Fibroblast of lung (primary cell): Measurements from ENCODE around the gene IL34. TPM values are rescaled to one million over a fixed set of nuclear protein-coding genes. Genes with fewer than 3 reads are reported as not detected.

ENCODE experiments used
- DNase-seq, 2 donors: peaks; one replicate each; pipeline versions ENCODE4 v3.0.0 to v3.0.0-alpha.2; 2010; ENCODE audit warnings: low read depth in 2 of 2
- H2AFZ ChIP-seq: 2 replicates; pipeline ENCODE4 v1.5.1; 2012; ENCODE audit warnings: low read length, control low read depth, inconsistent platforms
- H3K27ac ChIP-seq: 2 replicates; pipeline ENCODE4 v1.5.1; 2011; ENCODE audit warnings: low read length, control low read depth; ENCODE audit not compliant: insufficient read depth
- H3K27me3 ChIP-seq: 2 replicates; pipeline ENCODE4 v1.5.1; 2011; ENCODE audit warnings: mild to moderate bottlenecking, low read length; ENCODE audit not compliant: control insufficient read depth, insufficient read depth
- H3K36me3 ChIP-seq: 2 replicates; pipeline ENCODE4 v1.5.1; 2011; ENCODE audit warnings: low read length; ENCODE audit not compliant: control insufficient read depth, insufficient read depth
- H3K4me1 ChIP-seq: 2 replicates; pipeline ENCODE4 v1.5.1; 2011; ENCODE audit warnings: low read length; ENCODE audit not compliant: control insufficient read depth, insufficient read depth; ENCODE audit errors: extremely low read depth
- H3K4me2 ChIP-seq: 2 replicates; pipeline ENCODE4 v1.5.1; 2011; ENCODE audit warnings: low read length, control low read depth; ENCODE audit not compliant: insufficient read depth; ENCODE audit errors: extremely low read depth
- H3K4me3 ChIP-seq, 4 experiments: fragments of 200-600 bp in 1 of 4; sonication (generic) in 1 of 4; replicated peaks in 1 of 4; 2 replicates each; pipeline ENCODE4 v1.5.1; 2011 to 2016; ENCODE audit warnings: low read length in 4 of 4, low read depth in 3 of 4, mild to moderate bottlenecking in 3 of 4, control low read depth in 2 of 4, inconsistent platforms in 1 of 4, mixed read lengths in 1 of 4; ENCODE audit not compliant: insufficient read depth in 1 of 4; ENCODE audit errors: control extremely low read depth in 1 of 4
- H3K79me2 ChIP-seq: 2 replicates; pipeline ENCODE4 v1.5.1; 2012; ENCODE audit warnings: mild to moderate bottlenecking, low read length, inconsistent platforms; ENCODE audit not compliant: control insufficient read depth, insufficient read depth
- H3K9ac ChIP-seq: 2 replicates; pipeline ENCODE4 v1.5.1; 2011; ENCODE audit warnings: mild to moderate bottlenecking, low read length, control low read depth; ENCODE audit not compliant: insufficient read depth
- H3K9me3 ChIP-seq: 2 replicates; pipeline ENCODE4 v1.5.1; 2012; ENCODE audit warnings: low read depth, low read length; ENCODE audit not compliant: control insufficient read depth, insufficient read depth
- H4K20me1 ChIP-seq: 2 replicates; pipeline ENCODE4 v1.5.1; 2011; ENCODE audit warnings: low read length; ENCODE audit not compliant: control insufficient read depth, insufficient read depth; ENCODE audit errors: extremely low read depth
- EZH2 ChIP-seq: IDR thresholded peaks from 2 replicates; pipeline ENCODE4 v1.5.1; 2012; ENCODE audit warnings: low read length, control low read depth, mild to moderate bottlenecking; ENCODE audit errors: missing control alignments
- polyA plus RNA-seq, 2 donors: library from polyadenylated mRNA; depleted of rRNA in 1 of 2; stranded (reverse) in 1 of 2; unstranded in 1 of 2; fragments of >200 nt; gene quantifications; 2 replicates each; pipeline ENCODE4 v1.2.1, GENCODE V29; 2011 to 2012; ENCODE audit warnings: missing spikeins in 1 of 2
- total RNA-seq: library from RNA; depleted of rRNA; stranded (reverse); fragments of >200 nt; gene quantifications from 2 replicates; pipeline ENCODE4 v1.2.1, GENCODE V29; 2014
- TF ChIP-seq, protein P1 (sequence below), 2 donors: IDR thresholded peaks in 1 of 2; conservative IDR thresholded peaks in 1 of 2; 1 replicate in 1 of 2; 2 replicates in 1 of 2; pipeline ENCODE4 v1.5.1; 2011 to 2012; ENCODE audit warnings: low read length in 2 of 2, control low read depth in 1 of 2, inconsistent platforms in 1 of 2, low read depth in 1 of 2, mild to moderate bottlenecking in 1 of 2

The IL34 gene
- total and polyA plus RNA-seq, 2 donors (not counting 1 experiment from before 2014, with no cell fraction given) = 0.45 to 5.4 TPM

DNA sequence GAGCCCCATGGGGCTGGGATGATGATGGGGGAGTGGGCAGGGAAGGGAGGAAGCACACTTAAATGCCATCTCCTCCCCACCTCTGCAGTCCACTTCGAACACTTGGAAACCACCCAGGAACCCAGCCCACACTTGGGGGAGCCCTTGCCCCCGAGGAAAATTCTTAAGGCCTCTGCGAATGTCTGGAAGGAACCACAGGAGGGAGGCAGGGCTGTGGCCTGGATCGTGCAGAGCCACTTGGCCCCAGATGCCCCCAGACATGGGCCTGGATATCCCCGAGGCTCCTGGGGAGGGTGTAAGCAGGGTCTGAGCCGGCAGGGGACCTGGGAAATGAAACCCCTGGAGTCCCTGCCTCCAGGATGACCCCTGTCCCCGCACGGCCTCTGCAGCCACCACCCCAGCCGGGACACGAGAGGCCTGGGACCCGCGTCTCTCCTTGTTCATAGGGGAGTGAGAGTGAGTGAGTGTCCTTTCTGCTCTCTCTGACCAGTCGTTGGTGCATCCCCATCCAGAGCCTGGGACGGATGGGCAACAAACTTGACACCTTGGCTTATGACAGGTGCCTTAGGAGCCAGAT, 51.3 kb downstream of the IL34 start:
- no peaks in the 10 kb centered on the region for H3K27me3 ChIP-seq
- no peak overlapping the region for H3K4me2 ChIP-seq
- H3K9me3 ChIP-seq = no peaks in the 10 kb centered on the region
- H3K4me1 ChIP-seq = peaks cover 45% of the 10 kb centered on the region
- no peak overlapping the region for H2AFZ ChIP-seq
- H3K27ac ChIP-seq = no peak overlapping the region
- no peak overlapping the region for H3K9ac ChIP-seq
- no peak overlapping the region for H3K4me3 ChIP-seq
- no peaks in the 10 kb centered on the region for H3K36me3 ChIP-seq
- peak in 1 of 2 donors; percentile 72 for DNase-seq
- TF ChIP-seq, protein P1, sequence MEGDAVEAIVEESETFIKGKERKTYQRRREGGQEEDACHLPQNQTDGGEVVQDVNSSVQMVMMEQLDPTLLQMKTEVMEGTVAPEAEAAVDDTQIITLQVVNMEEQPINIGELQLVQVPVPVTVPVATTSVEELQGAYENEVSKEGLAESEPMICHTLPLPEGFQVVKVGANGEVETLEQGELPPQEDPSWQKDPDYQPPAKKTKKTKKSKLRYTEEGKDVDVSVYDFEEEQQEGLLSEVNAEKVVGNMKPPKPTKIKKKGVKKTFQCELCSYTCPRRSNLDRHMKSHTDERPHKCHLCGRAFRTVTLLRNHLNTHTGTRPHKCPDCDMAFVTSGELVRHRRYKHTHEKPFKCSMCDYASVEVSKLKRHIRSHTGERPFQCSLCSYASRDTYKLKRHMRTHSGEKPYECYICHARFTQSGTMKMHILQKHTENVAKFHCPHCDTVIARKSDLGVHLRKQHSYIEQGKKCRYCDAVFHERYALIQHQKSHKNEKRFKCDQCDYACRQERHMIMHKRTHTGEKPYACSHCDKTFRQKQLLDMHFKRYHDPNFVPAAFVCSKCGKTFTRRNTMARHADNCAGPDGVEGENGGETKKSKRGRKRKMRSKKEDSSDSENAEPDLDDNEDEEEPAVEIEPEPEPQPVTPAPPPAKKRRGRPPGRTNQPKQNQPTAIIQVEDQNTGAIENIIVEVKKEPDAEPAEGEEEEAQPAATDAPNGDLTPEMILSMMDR (conservative IDR thresholded peaks at IDR 0.05 in 1 of 2, IDR thresholded peaks at IDR 0.05 in 1 of 2; ENCODE audit: low read depth in 1 of 2, low read length in 2 of 2) = no peak
- TF ChIP-seq EZH2 = no peak
- no peaks in the 10 kb centered on the region for H4K20me1 ChIP-seq
- H3K79me2 ChIP-seq = no peaks in the 10 kb centered on the region

DNA sequence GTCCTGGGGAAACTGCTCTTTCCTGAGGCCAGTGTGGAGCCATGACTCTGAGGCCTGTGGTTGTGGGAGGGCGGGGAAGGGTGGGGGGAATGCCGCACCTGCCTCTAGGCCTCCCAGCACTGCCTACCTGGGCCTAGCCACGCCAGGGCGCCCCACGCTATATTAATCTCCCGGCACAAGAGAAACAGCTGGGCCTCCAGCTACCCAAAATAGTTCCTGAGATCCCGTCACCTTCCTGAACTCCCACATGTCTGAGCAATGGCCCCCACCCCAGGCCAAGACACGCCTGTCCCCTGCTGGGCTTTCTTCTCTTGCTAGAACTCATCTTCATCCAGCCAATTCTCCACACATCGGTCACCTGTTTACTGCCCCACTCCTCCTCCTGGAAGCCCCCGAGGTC, 52.5 kb downstream of the IL34 start:
- Histone ChIP-seq H3K9me3 (no peaks in the 10 kb centered on the region), H3K36me3 (no peaks in the 10 kb centered on the region), H4K20me1 (no peaks in the 10 kb centered on the region), H3K79me2 (no peaks in the 10 kb centered on the region), H2AFZ (no peak overlapping the region), H3K27me3 (no peaks in the 10 kb centered on the region), H3K4me2 (no peak overlapping the region), H3K9ac (no peak overlapping the region), H3K4me3 (no peak overlapping the region), H3K4me1 (peaks cover 44% of the 10 kb centered on the region), H3K27ac (no peak overlapping the region)
- TF ChIP-seq, protein P1 (conservative IDR thresholded peaks at IDR 0.05 in 1 of 2, IDR thresholded peaks at IDR 0.05 in 1 of 2; ENCODE audit: low read depth in 1 of 2, low read length in 2 of 2) = no peak
- no peak for DNase-seq

DNA sequence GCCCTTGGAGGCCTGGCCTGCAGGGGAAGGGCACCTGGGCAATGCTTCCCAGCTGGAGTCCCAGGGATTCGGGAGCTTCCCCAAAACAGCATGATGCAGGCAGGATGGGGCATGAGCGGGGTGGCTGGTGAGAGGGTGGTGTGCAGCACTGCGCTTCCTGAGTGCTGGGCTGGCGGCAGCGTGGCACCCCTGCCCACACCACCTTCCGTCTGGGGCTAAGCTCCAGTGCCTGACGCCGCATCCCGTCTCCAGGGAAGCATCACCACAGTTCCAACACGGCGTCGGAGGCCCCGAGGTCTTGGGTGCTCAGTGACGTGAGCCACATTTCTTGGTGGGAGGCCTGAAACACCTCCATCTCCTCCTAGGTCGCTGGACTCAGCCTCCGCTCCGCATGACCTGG, 53.3 kb downstream of the IL34 start:
- H3K9ac ChIP-seq = no peak overlapping the region
- TF ChIP-seq EZH2 = no peak
- TF ChIP-seq, protein P1 (conservative IDR thresholded peaks at IDR 0.05 in 1 of 2, IDR thresholded peaks at IDR 0.05 in 1 of 2; ENCODE audit: low read depth in 1 of 2, low read length in 2 of 2) = no peak
- H3K36me3 ChIP-seq = no peaks in the 10 kb centered on the region
- H3K9me3 ChIP-seq = no peaks in the 10 kb centered on the region
- H3K4me3 ChIP-seq = no peak overlapping the region
- H3K4me2 ChIP-seq = no peak overlapping the region
- H4K20me1 ChIP-seq = no peaks in the 10 kb centered on the region
- no peak overlapping the region for H2AFZ ChIP-seq
- H3K27ac ChIP-seq = no peak overlapping the region
- H3K4me1 ChIP-seq = peaks cover 45% of the 10 kb centered on the region
- no peak for DNase-seq
- no peaks in the 10 kb centered on the region for H3K27me3 ChIP-seq
- H3K79me2 ChIP-seq = no peaks in the 10 kb centered on the region
